GM19463 (cell line): ENCODE results near the gene DNM3.
"Not testable (repeated sequence)": the region's sequence is repeated elsewhere in the genome, so short reads cannot be mapped to it uniquely, and the experiment has no call there.

Experiments used
- ATAC-seq: cut with Tn5 transposase; IDR thresholded peaks from one replicate; pipeline ENCODE4 v1.9.1; 2021; ENCODE audit warnings: mild to moderate bottlenecking, moderate library complexity; ENCODE audit not compliant: unreplicated experiment

Gene DNM3

DNA sequence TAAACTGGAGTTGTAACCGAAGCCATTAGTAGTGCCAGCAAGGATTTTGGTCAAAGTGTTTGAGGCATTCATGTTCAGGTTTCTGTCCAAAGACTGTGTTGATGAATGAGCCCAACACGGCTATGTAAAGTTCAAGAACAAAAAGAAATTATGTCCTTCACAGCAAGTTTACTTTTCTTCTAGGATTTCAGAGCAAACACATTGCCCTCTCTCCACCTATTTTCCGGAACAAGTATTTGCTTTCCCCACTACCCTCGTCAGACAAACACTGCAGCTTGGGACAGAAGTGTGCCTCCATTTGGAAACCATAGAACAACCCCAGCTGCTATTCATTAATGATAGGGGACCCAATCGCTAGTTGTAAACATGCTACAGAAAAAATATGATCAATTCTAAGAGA is 427.8 kb downstream of the DNM3 start:
- no peak for ATAC-seq

GRCh38 chr1:172269644-172270043 is 428.3 kb downstream of the DNM3 start:
- ATAC-seq: no peak

DNA sequence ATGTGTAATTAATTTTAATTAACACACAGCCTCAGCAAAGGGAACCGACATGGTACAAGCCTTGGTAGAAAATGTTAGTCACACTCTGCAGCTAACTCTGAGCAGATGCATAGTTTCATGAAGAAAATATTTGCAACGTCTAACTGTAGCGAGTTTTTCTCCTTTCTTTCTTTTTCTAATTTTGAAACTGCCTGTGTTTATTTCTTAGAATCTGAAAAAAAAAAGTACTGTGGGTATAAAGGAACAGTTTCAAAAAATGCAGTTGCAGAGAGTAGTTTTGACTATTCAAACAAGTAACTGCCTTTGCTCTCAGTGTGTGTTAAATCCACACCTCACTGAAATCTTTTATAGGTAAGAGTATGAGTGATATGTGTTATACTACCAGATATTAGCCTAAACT is 429.3 kb downstream of the DNM3 start:
- ATAC-seq: no peak

DNA sequence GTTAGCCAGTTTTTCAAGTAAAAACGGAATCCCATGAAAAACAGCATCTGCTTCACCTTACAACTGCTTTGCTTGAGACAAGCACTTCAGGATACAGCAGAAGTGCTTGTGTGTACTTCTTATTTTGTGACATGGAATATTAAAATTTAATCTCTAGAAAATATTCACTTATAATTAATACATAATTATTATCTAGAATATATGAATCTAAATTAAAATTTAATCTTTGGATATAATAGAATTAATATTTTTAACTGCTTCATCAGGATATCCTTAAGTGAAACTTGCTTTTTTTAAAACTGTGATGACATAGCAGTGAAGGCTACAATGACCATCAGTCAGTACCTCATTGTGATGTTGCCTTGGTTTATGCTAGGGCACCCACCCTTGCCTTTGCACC is 430.8 kb downstream of the DNM3 start:
- ATAC-seq: no peak

DNA sequence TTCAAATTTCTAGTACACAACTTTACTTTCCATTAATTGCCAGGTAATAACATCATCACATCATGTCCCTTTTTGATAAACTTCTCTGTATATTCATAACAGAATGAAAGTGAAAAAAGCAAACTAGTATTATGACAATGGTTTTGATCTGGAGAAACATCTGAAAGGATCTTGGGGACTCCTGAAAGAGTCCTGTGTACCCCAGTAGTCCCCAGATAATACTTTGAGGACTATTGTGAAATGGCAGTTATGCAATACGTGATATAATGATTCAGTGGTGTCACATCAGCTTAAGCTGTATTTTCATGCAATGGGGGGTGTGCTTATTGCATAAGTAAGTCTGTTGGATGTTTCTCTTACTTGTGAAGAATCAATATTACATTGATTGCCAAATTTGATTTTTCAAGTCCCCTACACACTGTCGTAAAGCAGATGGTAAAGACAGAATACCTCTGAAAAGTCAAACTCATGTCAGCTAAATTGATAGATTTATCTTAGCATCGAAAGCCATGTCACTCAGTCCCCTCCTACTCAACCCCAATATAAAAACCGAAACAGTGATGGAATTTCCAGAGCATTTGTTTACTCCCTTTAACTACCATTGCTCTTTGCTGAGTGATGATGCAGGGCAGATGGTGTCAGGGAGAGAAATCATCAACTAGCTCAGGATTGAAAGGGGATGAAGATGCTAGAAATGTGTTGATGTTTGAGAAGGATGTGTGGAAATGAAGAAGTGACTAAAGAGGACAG is 432.5 kb downstream of the DNM3 start:
- no peak for ATAC-seq

GRCh38 chr1:172275478-172275877 is 434.2 kb downstream of the DNM3 start:
- ATAC-seq: no peak

DNA sequence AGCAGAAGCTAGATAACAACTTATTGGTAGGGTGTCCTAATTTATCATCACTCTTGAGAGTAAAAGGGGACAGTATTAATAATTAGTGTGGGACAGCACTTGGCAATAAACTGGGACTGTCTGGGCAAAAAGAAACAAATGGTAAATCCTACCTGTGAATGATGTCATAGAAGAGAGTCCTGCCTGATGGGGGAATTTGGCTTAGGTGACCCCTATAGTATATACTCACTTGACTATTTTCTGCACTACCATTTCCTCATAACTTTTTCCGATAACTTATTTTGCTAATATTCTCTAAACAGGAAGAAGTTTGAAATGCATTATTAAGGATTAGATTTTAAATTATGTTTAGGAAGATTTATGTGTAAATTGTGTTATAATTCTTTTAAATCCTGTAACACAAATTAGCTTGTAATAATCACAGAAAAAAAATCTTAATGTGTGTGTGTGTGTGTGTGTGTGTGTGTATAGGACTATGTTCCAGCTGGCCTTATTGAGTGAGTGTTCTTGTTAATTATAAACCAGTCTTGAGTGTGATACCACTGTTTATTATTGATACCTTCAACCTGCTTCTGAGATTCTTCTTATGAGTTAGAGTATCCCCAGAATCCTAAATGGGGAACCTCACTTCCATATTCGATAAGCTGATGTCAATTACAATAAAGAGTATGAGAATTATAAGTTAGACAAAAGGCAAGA is 435.0 kb downstream of the DNM3 start:
- no peak for ATAC-seq

DNA sequence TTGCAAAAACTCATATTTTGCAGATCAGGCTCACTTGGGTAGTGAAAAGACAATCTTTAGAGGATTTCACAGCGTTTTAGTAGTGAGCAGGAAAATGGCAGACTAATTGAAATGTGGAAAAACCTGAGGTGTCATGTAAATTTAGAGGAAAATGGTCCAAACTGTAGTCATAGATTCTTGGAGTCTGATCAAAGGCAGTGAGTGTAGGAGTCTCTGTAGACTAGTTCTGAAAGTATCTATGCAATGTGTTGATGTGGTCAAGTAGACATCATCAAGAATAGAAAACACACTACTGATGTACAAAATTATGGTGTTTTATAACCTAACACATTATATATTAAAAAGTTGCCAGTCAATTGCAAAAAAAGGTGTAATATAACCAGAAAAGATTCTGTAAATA is 436.0 kb downstream of the DNM3 start:
- no peak for ATAC-seq

DNA sequence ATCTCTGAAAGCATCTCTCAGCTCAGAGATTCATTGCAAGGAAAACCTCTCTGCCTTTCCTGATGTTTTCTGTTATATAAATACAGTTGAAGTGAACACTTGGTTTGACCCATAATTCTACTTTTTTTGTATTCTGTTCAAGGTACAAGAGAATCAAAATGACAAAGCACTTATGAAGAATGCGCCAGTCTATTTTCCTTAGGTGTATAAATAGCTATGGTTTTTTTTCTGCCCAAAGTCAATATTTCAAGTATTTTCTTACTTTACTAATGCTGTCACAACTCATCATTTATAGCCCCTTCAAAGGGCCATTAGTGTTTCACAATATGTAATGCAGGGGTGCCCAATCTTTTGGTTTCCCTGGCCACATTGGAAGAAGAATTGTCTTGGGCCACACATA is 436.7 kb downstream of the DNM3 start:
- no peak for ATAC-seq

DNA sequence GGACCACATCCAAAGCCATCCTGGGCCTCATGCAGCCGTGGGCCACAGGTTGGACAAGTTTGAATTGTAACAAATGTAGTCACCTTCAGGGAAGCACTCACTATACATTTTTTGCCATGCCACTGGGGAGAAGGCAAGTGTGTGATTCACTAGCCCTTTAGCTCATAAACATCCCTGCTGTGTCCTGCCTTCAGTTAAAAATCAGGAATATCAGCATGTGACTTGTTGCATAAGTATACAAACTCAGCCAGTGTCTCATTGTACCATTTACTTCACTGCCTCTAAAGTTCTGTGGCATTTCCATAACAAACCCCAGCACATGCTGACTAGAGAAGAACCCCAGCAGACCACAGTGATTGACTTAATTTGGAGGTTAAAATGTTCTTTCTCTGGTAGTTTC is 437.2 kb downstream of the DNM3 start:
- ATAC-seq: no peak

GRCh38 chr1:172279939-172280636 is 438.8 kb downstream of the DNM3 start:
- no peak for ATAC-seq

- ATAC-seq: no peak
These were observed 442.5 kb downstream of the DNM3 start for GRCh38 chr1:172283766-172284165.

DNA sequence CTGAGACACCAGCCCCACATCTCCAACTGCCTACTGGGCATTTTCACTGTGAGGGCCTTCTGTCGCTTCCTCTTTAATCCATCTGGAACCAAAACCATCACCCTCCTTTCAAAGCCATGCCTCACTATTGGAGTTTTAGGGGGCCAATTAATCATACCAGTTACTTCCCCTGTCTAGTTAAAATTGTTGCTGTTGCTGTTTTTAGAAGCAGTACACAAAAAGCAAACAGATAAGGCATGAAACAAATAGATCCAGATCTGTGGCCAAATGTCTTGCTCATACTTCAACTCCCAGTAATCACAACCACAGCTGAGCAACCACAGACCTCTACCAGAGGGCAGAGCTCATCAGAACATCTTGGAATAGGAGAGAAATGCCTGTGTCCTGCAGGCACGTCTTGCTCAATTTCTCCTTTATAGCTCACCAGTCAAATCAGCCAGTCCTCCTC is 445.4 kb downstream of the DNM3 start:
- ATAC-seq: no peak

DNA sequence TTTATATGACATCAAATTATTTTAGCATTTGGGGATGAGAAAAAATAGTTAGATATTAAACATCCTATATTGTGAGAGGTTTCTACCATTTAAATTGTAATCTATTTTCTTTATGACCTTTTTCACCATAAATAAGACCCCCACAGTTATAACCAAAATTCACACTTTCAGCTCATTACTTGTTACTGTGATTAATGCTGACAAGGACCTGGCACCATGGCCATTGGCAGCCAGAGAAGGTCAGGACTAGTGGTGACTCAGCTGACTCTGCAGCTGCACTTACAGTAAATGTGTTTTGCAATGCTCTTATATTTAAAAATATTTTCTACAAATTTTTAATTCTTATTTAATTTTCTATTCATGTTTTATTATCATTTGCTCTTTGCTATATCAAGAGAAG is 445.9 kb downstream of the DNM3 start:
- ATAC-seq: no peak

DNA sequence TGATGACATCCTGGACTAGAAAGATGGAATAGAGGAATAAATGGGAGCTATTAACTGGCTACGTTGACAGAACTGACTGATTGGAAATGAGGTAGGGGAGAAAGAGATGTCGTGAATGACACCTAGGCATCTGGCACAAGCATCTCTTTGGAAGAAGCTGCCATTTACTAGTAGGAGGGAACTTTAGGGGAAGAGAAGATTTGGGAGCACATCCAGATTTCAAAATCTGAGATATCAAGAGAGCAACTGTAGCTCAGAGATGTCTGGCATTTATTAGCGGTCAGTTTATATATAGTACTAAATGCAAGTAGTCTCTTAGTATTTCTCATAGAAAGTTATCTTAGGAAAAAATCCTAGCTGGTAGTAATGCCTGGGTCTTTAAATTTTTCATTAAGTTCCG is 447.3 kb downstream of the DNM3 start:
- no peak for ATAC-seq

- ATAC-seq: no peak
These were observed 448.1 kb downstream of the DNM3 start for GRCh38 chr1:172289448-172289847.

- no peak for ATAC-seq
These were observed 451.5 kb downstream of the DNM3 start for GRCh38 chr1:172292840-172293239.

- ATAC-seq: no peak
These were observed 452.1 kb downstream of the DNM3 start for GRCh38 chr1:172293429-172293828.

DNA sequence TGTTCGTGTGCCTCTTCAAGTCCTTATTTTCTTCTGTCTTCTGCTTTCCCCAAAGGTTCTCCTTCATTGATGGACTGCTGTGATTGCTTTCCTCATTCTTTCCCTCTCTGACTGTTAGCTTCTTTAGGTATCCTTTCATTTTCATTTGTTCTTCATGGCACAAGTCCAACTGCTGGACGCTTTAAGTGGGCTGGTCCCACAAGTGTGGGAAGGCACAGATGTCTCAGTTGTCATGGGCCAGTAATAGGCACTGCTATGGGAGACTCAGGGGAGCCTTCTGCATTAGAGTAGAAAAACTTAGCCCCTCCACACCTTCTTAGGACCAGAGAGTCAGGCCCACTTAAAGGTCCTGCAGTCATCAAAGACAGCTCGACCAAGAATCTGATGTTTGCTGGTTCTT is 456.8 kb downstream of the DNM3 start:
- no peak for ATAC-seq

- no peak for ATAC-seq
These were observed 457.6 kb downstream of the DNM3 start for GRCh38 chr1:172298911-172299310.

GRCh38 chr1:172299515-172299914 is 458.2 kb downstream of the DNM3 start:
- ATAC-seq: no peak

DNA sequence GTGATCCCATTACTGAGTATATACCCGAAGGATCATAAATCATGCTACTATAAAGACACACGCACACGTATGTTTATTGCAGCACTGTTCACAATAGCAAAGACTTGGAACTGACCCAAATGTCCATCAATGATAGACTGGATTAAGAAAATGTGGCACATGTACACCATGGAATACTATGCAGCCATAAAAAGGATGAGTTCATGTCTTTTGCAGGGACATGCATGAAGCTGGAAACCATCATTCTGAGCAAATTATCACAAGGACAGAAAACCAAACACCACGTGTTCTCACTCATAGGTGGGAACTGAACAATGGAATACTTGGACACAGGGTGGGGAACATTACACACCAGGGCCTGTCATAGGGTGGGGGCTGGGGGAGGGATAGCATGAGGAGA is 466.2 kb downstream of the DNM3 start:
- ATAC-seq: not testable (repeated sequence)
